Measurements from ENCODE around the gene ATAD5. TPM values are rescaled to one million over a fixed set of nuclear protein-coding genes. Genes with fewer than 3 reads are reported as not detected.
"Not testable (repeated sequence)": the region's sequence is repeated elsewhere in the genome, so short reads cannot be mapped to it uniquely, and the experiment has no call there.

Gene ATAD5
- polyA plus RNA-seq, 1 donor (not counting 4 experiments of a cell fraction or from before 2014, with no cell fraction given), result 2.2 TPM

DNA sequence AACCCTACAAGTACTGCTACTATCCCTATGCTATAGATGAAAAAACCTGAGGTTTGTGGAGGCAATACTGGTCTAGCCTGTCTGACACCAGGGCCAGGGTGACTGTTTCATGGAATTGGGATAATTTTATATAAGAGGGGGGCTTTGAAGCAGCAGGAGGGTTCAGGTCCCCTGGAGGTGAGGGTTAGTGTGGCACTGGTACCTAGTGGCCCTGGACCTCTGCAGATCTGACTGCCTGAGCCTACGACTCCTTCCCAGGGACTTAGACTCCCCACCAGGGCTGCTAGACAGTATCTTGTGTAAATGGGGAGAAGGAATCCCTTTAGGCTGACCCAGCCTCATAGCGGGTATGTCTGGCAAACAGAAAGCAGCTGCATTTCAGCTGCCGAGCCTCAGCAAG lies 96.8 kb downstream of the ATAD5 start:
- DNase-seq (ENCODE audit: low read depth, low spot score), result no peak
- Histone ChIP-seq H3K9me3 (ENCODE audit: control insufficient read depth, low read depth, low read length) (no peaks in the 10 kb centered on the region), H3K9me1 (ENCODE audit: control insufficient read depth, extremely low read depth, insufficient read depth, low read length) (no peaks in the 10 kb centered on the region), H3K4me2 (ENCODE audit: control insufficient read depth, extremely low read depth, insufficient read depth, low read depth, low read length) (no peak overlapping the region), H3K27ac (ENCODE audit: control insufficient read depth, insufficient read depth, low read length) (no peak overlapping the region), H2AFZ (ENCODE audit: control insufficient read depth, low read length) (no peak overlapping the region), H3K27me3 (ENCODE audit: control insufficient read depth, extremely low read depth, insufficient read depth, low read length) (peaks cover 4% of the 10 kb centered on the region), H3K9ac (ENCODE audit: control insufficient read depth, extremely low read depth, insufficient read depth, low read length) (no peak overlapping the region), H3K36me3 (ENCODE audit: control insufficient read depth in 2 of 2, extremely low read depth in 1 of 2, insufficient read depth in 2 of 2, low read length in 2 of 2) (no peaks in the 10 kb centered on the region), H3K4me3 (ENCODE audit: control insufficient read depth in 2 of 3, extremely low read depth in 1 of 3, insufficient read depth in 2 of 3, low read depth in 1 of 3, low read length in 3 of 3) (no peak overlapping the region), H4K20me1 (ENCODE audit: control insufficient read depth, extremely low read depth, insufficient read depth, low read length) (no peaks in the 10 kb centered on the region), H3K79me2 (ENCODE audit: control insufficient read depth, insufficient read depth, low read length) (no peaks in the 10 kb centered on the region), H3K4me1 (ENCODE audit: control insufficient read depth, extremely low read depth, insufficient read depth, low read length) (no peaks in the 10 kb centered on the region)
- dilution Hi-C loops (cut with MboI; ENCODE audit: extremely low pct_ligation_motif_present, low sequenced_read_pairs), result no loop called here
- no peak for FAIRE-seq
- TF ChIP-seq EZH2 (IDR thresholded peaks at IDR 0.05; ENCODE audit: low read length), result no peak
- no peak for TF ChIP-seq CTCF (optimal IDR thresholded peaks at IDR 0.05 in 1 of 3, IDR thresholded peaks at IDR 0.05 in 1 of 3, conservative IDR thresholded peaks at IDR 0.05 in 1 of 3; ENCODE audit: extremely low read depth in 1 of 3, insufficient read depth in 2 of 3, low read length in 3 of 3)

DNA sequence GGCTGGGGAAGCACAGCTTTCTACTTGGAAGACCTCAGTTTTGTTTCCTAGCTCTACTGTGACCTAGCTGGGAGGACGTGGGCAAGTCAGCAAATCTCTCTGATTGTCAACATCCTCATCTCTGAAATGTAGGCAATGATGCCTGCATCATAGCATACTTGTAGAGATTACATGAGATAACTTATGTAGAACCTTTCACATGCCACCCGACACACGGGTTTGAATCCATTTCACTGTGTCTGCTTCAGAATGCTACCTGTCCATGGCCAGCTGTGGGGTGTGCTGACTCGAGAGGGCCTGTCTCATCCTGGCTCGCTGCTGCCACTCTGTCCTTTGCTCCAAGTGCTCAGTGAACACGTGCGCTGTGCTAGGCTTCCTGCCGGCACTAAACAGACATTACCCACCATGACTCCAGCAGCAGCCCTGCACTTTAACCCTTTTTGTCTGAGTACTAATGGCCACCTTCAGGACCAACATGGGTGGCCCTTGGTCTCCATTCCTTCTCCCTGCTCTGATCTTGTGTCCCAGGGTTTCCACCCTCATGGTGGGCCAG lies 97.4 kb downstream of the ATAD5 start:
- Histone ChIP-seq H3K4me1 (ENCODE audit: control insufficient read depth, extremely low read depth, insufficient read depth, low read length) (no peaks in the 10 kb centered on the region), H3K36me3 (ENCODE audit: control insufficient read depth in 2 of 2, extremely low read depth in 1 of 2, insufficient read depth in 2 of 2, low read length in 2 of 2) (no peaks in the 10 kb centered on the region), H4K20me1 (ENCODE audit: control insufficient read depth, extremely low read depth, insufficient read depth, low read length) (no peaks in the 10 kb centered on the region), H3K4me3 (ENCODE audit: control insufficient read depth in 2 of 3, extremely low read depth in 1 of 3, insufficient read depth in 2 of 3, low read depth in 1 of 3, low read length in 3 of 3) (no peak overlapping the region), H3K9ac (ENCODE audit: control insufficient read depth, extremely low read depth, insufficient read depth, low read length) (no peak overlapping the region), H3K9me1 (ENCODE audit: control insufficient read depth, extremely low read depth, insufficient read depth, low read length) (no peaks in the 10 kb centered on the region), H3K27ac (ENCODE audit: control insufficient read depth, insufficient read depth, low read length) (no peak overlapping the region), H3K4me2 (ENCODE audit: control insufficient read depth, extremely low read depth, insufficient read depth, low read depth, low read length) (no peak overlapping the region), H3K27me3 (ENCODE audit: control insufficient read depth, extremely low read depth, insufficient read depth, low read length) (no peaks in the 10 kb centered on the region), H2AFZ (ENCODE audit: control insufficient read depth, low read length) (no peak overlapping the region), H3K9me3 (ENCODE audit: control insufficient read depth, low read depth, low read length) (no peaks in the 10 kb centered on the region), H3K79me2 (ENCODE audit: control insufficient read depth, insufficient read depth, low read length) (no peaks in the 10 kb centered on the region)
- DNase-seq (ENCODE audit: low read depth, low spot score) (no peak), FAIRE-seq (no peak)
- dilution Hi-C loops (cut with MboI; ENCODE audit: extremely low pct_ligation_motif_present, low sequenced_read_pairs), result no loop called here
- no peak for TF ChIP-seq EZH2 (IDR thresholded peaks at IDR 0.05; ENCODE audit: low read length)
- TF ChIP-seq CTCF (optimal IDR thresholded peaks at IDR 0.05 in 1 of 3, IDR thresholded peaks at IDR 0.05 in 1 of 3, conservative IDR thresholded peaks at IDR 0.05 in 1 of 3; ENCODE audit: extremely low read depth in 1 of 3, insufficient read depth in 2 of 3, low read length in 3 of 3), result no peak

DNA sequence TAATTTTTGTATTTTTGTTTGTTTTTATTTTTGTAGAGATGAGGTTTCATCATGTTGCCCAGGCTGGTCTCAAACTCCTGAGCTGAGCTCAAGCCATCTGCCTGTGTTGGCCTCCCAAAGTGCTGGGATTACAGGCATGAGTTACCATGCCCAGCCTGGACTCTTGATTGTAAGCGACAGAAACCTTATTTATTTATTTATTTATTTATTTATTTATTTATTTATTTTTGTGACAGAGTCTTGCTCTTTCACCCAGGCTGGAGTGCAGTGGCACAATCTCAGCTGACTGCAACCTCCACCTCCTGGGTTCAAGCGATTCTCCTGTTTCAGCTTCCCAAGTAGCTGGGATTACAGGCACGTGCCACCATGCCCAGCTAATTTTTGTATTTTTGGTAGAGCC lies 98.1 kb downstream of the ATAD5 start:
- H2AFZ ChIP-seq (ENCODE audit: control insufficient read depth, low read length); H3K9me3 ChIP-seq (ENCODE audit: control insufficient read depth, low read depth, low read length); DNase-seq (ENCODE audit: low read depth, low spot score); H3K4me3 ChIP-seq (ENCODE audit: control insufficient read depth in 2 of 3, extremely low read depth in 1 of 3, insufficient read depth in 2 of 3, low read depth in 1 of 3, low read length in 3 of 3); H3K27ac ChIP-seq (ENCODE audit: control insufficient read depth, insufficient read depth, low read length); FAIRE-seq; H3K4me2 ChIP-seq (ENCODE audit: control insufficient read depth, extremely low read depth, insufficient read depth, low read depth, low read length); H3K9ac ChIP-seq (ENCODE audit: control insufficient read depth, extremely low read depth, insufficient read depth, low read length); H3K4me1 ChIP-seq (ENCODE audit: control insufficient read depth, extremely low read depth, insufficient read depth, low read length); H3K27me3 ChIP-seq (ENCODE audit: control insufficient read depth, extremely low read depth, insufficient read depth, low read length); H3K9me1 ChIP-seq (ENCODE audit: control insufficient read depth, extremely low read depth, insufficient read depth, low read length); H3K36me3 ChIP-seq (ENCODE audit: control insufficient read depth in 2 of 2, extremely low read depth in 1 of 2, insufficient read depth in 2 of 2, low read length in 2 of 2); H4K20me1 ChIP-seq (ENCODE audit: control insufficient read depth, extremely low read depth, insufficient read depth, low read length); dilution Hi-C loops (cut with MboI; ENCODE audit: extremely low pct_ligation_motif_present, low sequenced_read_pairs); H3K79me2 ChIP-seq (ENCODE audit: control insufficient read depth, insufficient read depth, low read length): not testable (repeated sequence)
